ENCODE data around the gene AEBP1.
A peak's percentile ranks its signal among the peaks of the same experiment; 100 is the strongest.

Gene AEBP1

DNA sequence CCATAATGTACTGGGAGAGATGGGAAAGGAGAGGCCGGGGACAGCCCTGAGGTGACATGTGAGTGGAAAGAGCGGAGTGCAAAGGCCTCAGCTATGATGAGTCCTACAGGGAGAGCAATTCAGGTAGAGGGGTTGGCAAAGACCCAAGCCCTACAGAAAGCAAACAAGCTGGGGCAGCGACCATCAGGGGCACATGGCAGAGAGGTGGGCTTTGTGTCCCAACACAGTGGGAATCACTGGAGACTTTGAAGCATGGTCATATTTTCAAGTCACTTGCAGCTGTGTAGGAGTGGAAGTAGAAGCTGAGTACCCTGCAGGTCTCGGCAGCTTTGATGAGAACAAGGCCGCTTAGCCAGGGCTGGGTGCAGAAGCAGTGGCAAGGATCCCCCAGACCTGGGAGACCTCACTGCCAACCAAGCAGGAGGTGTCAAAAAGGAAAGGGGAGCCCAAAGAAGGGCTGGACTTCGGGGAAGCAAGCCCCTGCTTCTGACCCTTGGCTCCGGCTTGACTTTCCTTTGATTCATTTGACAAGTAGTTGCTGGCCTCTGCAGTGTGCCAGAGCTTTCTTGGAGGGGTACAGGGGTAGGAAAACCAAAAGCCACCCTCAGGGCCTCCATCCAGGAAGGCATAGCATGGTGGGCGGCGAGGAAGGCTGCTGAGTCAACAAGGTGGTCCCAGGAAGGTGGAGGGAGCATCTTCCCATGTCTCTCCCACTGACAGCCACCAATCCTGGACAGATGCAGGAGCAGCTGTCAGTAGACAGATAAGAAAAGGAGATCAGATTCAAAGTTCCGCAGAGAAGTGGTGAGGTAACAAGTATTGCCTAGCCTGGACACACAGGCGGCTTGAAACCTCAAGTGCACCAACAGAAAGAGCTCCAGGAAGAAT is 36.8 kb upstream of the AEBP1 start:
- Histone ChIP-seq H3K4me1 (ENCODE audit: low read length) (no peaks in the 10 kb centered on the region; the same call in 1 of the 2 replicates), H3K4me2 (ENCODE audit: low read length) (no peak overlapping the region), H3K9ac (ENCODE audit: low read length) (no peak overlapping the region), H2AFZ (ENCODE audit: low read depth, low read length) (no peak overlapping the region), H3K36me3 (replicated peaks; ENCODE audit: low read depth, low read length) (peaks cover 10% of the 10 kb centered on the region), H4K20me1 (ENCODE audit: insufficient read depth, low read length) (peaks cover 3% of the 10 kb centered on the region; the same call in 1 of the 2 replicates), H3K27ac (ENCODE audit: low read length) (no peak overlapping the region), H3K79me2 (ENCODE audit: low read length) (no peaks in the 10 kb centered on the region), H3K27me3 (ENCODE audit: low read depth, low read length) (peaks cover 12% of the 10 kb centered on the region), H3K9me3 (ENCODE audit: insufficient read depth, low read length) (no peaks in the 10 kb centered on the region), H3K4me3 (ENCODE audit: low read length) (no peak overlapping the region)
- no peak for TF ChIP-seq EZH2phosphoT487 (IDR thresholded peaks at IDR 0.05; ENCODE audit: low read depth)
- TF ChIP-seq, protein P1, sequence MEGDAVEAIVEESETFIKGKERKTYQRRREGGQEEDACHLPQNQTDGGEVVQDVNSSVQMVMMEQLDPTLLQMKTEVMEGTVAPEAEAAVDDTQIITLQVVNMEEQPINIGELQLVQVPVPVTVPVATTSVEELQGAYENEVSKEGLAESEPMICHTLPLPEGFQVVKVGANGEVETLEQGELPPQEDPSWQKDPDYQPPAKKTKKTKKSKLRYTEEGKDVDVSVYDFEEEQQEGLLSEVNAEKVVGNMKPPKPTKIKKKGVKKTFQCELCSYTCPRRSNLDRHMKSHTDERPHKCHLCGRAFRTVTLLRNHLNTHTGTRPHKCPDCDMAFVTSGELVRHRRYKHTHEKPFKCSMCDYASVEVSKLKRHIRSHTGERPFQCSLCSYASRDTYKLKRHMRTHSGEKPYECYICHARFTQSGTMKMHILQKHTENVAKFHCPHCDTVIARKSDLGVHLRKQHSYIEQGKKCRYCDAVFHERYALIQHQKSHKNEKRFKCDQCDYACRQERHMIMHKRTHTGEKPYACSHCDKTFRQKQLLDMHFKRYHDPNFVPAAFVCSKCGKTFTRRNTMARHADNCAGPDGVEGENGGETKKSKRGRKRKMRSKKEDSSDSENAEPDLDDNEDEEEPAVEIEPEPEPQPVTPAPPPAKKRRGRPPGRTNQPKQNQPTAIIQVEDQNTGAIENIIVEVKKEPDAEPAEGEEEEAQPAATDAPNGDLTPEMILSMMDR (IDR thresholded peaks at IDR 0.05; ENCODE audit: low read depth, low read length) = no peak

DNA sequence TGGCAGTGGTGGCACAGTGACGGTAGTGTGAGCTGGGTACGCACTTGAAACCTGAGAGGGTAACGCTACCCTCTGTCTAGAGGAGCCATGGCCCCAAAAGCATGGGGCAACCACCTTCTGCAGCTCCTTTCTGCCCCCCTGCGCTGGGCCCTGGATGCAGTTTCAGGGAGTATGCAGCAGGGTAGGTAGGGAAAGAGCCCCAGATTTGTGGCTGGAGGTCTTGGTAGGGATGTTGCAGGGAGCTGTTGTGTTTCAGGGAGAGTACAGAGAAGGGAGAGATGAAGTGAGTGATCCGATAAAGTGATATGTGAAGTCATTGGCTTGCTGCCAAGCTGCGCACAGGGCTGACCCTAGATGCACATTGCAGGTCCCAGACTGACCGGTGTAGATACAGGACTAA is 36.1 kb upstream of the AEBP1 start:
- no peak overlapping the region for H2AFZ ChIP-seq (ENCODE audit: low read depth, low read length)
- no peaks in the 10 kb centered on the region; the same call in 1 of the 2 replicates for H3K4me1 ChIP-seq (ENCODE audit: low read length)
- peaks cover 7% of the 10 kb centered on the region for H3K36me3 ChIP-seq (replicated peaks; ENCODE audit: low read depth, low read length)
- no peaks in the 10 kb centered on the region for H3K79me2 ChIP-seq (ENCODE audit: low read length)
- H3K4me2 ChIP-seq (ENCODE audit: low read length) = no peak overlapping the region
- H3K9ac ChIP-seq (ENCODE audit: low read length) = no peak overlapping the region
- peaks cover 6% of the 10 kb centered on the region; the same call in 1 of the 2 replicates for H4K20me1 ChIP-seq (ENCODE audit: insufficient read depth, low read length)
- H3K4me3 ChIP-seq (ENCODE audit: low read length) = no peak overlapping the region
- TF ChIP-seq EZH2phosphoT487 (IDR thresholded peaks at IDR 0.05; ENCODE audit: low read depth) = no peak
- TF ChIP-seq, protein P1 (IDR thresholded peaks at IDR 0.05; ENCODE audit: low read depth, low read length) = no peak
- no peaks in the 10 kb centered on the region for H3K9me3 ChIP-seq (ENCODE audit: insufficient read depth, low read length)
- H3K27ac ChIP-seq (ENCODE audit: low read length) = no peak overlapping the region
- H3K27me3 ChIP-seq (ENCODE audit: low read depth, low read length) = peaks cover 12% of the 10 kb centered on the region

DNA sequence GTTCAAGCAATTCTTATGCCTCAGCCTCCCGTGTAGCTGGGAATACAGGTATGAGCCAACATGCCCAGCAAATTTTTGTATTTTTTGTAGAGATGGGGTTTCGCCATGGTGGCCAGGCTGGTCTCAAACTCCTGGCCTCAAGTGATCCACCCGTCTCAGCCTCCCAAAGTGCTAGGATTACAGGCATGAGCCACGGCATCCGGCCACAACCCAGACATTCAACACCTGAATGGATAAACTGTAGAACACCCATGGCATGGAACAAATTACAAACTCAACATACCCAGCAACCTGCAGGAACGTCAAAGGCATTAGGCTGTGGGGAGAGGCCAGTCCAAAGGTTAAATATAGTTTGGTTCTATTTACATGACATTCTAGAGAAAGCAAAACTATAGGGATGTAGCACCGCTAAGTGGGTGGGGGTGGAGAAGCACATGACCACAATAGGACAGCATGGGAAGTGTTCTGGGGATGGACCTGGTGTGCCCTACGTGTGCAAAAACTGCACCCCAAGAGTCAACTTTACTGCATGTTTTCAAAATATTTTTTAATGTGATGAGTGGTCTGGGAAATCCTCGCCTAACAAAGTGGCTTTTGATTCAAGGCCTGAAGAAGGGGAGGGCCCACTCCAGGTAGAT is 32.3 kb upstream of the AEBP1 start:
- H3K9me3 ChIP-seq (ENCODE audit: insufficient read depth, low read length) = no peaks in the 10 kb centered on the region
- H2AFZ ChIP-seq (ENCODE audit: low read depth, low read length) = no peak overlapping the region
- no peaks in the 10 kb centered on the region for H3K79me2 ChIP-seq (ENCODE audit: low read length)
- TF ChIP-seq EZH2phosphoT487 (IDR thresholded peaks at IDR 0.05; ENCODE audit: low read depth) = no peak
- H3K36me3 ChIP-seq (replicated peaks; ENCODE audit: low read depth, low read length) = peaks cover 28% of the 10 kb centered on the region
- no peaks in the 10 kb centered on the region; the same call in 1 of the 2 replicates for H3K4me1 ChIP-seq (ENCODE audit: low read length)
- H3K27me3 ChIP-seq (ENCODE audit: low read depth, low read length) = no peaks in the 10 kb centered on the region
- H3K4me2 ChIP-seq (ENCODE audit: low read length) = no peak overlapping the region
- no peak overlapping the region for H3K27ac ChIP-seq (ENCODE audit: low read length)
- H3K4me3 ChIP-seq (ENCODE audit: low read length) = no peak overlapping the region
- peaks cover 4% of the 10 kb centered on the region; the same call in 1 of the 2 replicates for H4K20me1 ChIP-seq (ENCODE audit: insufficient read depth, low read length)
- no peak overlapping the region for H3K9ac ChIP-seq (ENCODE audit: low read length)

DNA sequence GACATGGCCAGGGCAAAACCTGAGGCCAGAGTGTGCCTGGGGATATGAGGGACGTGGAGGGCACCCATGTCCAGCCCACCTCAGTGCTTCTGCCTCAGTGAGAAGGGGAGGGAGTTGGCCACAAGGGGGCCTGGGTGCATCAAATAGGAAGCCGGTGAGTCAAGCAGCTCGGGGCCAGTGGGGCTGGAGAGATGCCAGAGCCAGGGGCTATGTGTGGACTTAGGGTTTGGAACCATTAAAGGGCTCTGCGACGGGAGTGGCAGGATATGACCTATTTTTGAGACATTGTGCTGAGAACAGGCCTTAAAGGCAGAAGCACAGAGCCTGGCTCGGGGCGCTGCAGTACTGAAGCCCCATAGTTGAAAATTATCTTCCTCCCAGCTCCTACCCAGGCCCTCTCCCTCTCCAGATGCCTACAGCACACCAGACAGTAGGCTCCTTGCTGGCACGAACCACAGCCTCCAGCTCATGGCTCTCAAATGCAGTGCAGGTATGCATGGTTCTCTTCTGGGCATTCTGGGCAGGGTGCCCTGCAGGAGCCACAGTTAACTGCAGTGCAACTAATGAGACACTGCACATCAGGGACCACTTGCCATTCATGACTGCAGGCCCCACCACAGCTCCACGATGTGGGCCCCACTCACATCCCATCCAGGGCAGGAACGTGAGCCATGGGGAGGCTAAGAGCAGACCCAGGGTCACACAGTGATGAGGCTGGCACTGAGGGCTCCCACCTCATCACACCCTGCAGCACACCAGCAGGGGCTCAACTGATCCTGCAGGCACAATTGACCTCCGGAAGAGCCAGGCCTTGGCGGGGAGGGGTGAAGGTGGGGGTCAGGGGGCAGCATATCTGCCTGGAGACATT is 31.5 kb upstream of the AEBP1 start:
- TF ChIP-seq, protein P1 (IDR thresholded peaks at IDR 0.05; ENCODE audit: low read depth, low read length) = peak; percentile 57
- TF ChIP-seq EZH2phosphoT487 (IDR thresholded peaks at IDR 0.05; ENCODE audit: low read depth) = no peak
- no peak overlapping the region for H3K4me3 ChIP-seq (ENCODE audit: low read length)
- H3K36me3 ChIP-seq (replicated peaks; ENCODE audit: low read depth, low read length) = peaks cover 32% of the 10 kb centered on the region
- H3K9ac ChIP-seq (ENCODE audit: low read length) = no peak overlapping the region
- no peak overlapping the region for H2AFZ ChIP-seq (ENCODE audit: low read depth, low read length)
- H3K4me1 ChIP-seq (ENCODE audit: low read length) = no peaks in the 10 kb centered on the region; the same call in 1 of the 2 replicates
- no peaks in the 10 kb centered on the region for H3K9me3 ChIP-seq (ENCODE audit: insufficient read depth, low read length)
- H3K4me2 ChIP-seq (ENCODE audit: low read length) = no peak overlapping the region
- no peaks in the 10 kb centered on the region for H3K27me3 ChIP-seq (ENCODE audit: low read depth, low read length)
- H3K27ac ChIP-seq (ENCODE audit: low read length) = no peak overlapping the region
- H3K79me2 ChIP-seq (ENCODE audit: low read length) = no peaks in the 10 kb centered on the region
- 0 out of 2 replicates have a peak, but pooled peaks cover 3% of the 10 kb centered on the region for H4K20me1 ChIP-seq (ENCODE audit: insufficient read depth, low read length)

All from OCI-LY3 (cell line).